Activated effector memory CD4-positive, alpha-beta T cell treated with anti-CD3 and anti-CD28 coated beads, Interleukin-2, amount 50 U/mL, for 16 hours (primary cell): ENCODE measurements around the gene SURF2.
"Not testable (repeated sequence)": the region's sequence is repeated elsewhere in the genome, so short reads cannot be mapped to it uniquely, and the experiment has no call there.

Experiments
- DNase-seq: peaks from one replicate; pipeline ENCODE4 v3.0.0-alpha.2; 2020

Gene SURF2

GRCh38 chr9:133357656-133358055, 1.3 kb downstream of the SURF2 start:
- no peak for DNase-seq

DNA sequence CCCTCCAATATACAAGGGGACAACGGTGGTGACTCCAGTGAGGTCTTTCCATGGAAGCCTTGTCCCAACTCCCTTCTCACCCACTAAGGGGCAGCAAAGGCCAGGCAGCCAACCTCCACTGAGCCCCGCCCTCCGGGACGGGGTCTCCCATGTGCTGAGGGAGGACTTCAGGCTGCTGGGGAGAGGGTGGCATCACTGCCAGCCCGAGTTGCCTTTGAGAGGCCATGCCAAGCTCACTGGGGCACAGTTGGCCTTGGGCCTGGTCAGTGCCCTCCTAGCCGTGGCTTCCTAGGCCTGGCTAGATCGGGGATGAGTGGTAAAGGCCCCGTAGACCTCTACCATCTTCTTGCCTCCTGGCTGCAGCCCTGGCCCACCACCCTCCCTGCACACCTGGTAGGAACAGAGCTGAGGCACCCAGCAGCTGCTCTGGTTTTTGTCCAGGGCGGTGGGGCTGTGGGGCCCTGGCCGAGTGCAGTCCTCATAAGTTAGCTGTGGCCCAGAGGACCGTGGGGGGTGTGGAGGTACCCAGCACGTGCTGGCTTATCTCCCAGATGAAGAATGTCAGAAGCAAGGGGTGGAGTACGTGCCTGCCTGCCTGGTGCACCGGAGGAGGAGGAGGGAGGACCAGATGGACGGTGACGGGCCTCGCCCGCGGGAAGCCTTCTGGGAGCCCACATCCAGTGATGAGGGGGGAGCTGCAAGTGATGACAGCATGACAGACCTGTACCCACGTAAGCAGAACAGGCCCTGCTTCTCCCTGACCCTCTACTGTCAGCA, 3.2 kb downstream of the SURF2 start:
- no peak for DNase-seq

- DNase-seq: no peak
Measured at GRCh38 chr9:133360400-133361393, 4.3 kb downstream of the SURF2 start.

GRCh38 chr9:133361507-133362092, 5.2 kb downstream of the SURF2 start:
- DNase-seq: no peak

DNA sequence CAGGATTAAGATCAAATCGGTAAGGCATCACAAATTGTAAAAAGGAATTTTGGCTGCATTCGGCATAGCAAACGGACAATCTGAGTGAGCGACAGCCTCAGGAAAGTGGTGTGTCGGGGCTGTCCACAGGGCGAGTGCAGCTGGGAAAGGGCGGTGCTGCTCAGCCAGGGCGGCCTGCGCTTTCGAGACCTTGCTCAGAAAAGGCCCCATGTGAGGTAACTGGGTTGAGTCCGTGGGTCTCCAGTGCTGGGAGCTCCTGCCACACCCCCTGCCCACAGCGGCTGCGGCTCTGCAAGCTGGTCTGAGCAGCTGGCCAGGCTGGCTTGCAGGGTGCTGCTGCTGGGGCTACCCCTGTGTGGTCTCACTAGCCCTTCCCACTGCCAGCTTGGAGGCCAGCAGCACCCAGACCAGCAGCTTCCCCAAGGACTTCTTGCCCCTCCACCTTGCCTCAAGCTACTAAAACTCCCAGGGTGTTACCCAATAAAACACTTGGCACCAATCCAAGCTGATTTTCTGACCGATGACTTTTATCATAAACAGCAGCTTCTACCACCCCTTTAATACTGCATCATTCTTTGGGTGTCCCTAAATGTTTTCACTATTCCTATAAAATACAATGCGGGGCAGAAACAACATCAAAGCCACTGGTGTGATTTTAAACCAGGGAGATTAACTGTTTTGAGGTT, 6.2 kb downstream of the SURF2 start:
- no peak for DNase-seq

GRCh38 chr9:133366435-133366834, 10.1 kb downstream of the SURF2 start:
- DNase-seq: no peak

- DNase-seq: no peak
Measured at GRCh38 chr9:133367221-133367620, 10.9 kb downstream of the SURF2 start.

- DNase-seq: no peak
Measured at GRCh38 chr9:133367778-133368177, 11.4 kb downstream of the SURF2 start.

DNA sequence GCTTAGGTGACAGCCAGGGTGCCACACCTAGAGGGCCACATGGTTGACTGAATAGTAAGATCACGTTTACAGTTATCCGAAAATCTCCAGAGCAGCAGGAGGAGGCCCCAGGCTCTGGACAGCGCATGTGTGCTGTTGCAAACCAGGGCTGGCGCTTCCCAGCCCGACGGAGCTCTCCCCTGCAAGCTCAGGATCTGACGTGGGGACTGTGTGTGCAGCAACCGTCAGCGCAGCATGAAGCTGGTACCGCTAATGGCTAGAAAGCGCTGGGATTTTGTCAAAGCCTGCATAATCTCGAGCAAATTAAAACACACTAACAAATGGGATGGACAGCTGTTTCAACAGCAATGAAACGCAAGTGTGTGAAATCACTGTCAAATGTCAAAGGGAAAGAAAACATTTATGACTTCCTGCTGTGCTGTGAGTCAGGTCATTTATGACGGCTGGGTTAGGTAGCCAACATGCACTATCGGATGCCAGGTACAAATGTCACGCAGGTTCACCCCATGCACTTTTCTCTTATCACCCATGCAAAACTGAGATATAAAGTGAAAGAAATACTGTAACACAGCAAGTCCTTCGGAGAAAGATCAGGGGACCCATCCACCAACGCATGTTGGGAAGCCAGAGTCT, 12.0 kb downstream of the SURF2 start:
- no peak for DNase-seq

- DNase-seq: no peak
Measured at GRCh38 chr9:133369422-133369821, 13.1 kb downstream of the SURF2 start.

GRCh38 chr9:133369933-133370332, 13.6 kb downstream of the SURF2 start:
- no peak for DNase-seq

DNA sequence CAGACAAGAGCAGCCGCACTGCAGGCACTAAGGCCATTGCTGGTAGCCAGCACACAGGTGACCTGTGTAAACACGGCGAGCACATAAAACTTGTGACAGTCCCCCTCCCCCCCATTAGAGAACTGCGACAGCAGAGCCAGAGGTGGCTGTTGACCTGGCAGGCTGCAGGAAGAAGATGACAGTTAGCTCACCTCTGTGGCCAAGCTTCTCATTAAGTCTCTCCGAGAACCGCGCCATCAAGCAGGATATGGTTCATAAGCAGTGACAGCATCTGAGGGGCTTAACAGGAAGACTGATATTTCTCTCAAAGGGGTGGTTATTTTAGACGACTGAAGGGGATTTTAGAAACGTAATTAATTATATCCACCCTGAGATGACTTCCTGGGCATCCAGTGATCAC, 14.3 kb downstream of the SURF2 start:
- DNase-seq: peak; percentile 76

- peak; percentile 90 for DNase-seq
Measured at GRCh38 chr9:133371261-133371711, 14.9 kb downstream of the SURF2 start.

DNA sequence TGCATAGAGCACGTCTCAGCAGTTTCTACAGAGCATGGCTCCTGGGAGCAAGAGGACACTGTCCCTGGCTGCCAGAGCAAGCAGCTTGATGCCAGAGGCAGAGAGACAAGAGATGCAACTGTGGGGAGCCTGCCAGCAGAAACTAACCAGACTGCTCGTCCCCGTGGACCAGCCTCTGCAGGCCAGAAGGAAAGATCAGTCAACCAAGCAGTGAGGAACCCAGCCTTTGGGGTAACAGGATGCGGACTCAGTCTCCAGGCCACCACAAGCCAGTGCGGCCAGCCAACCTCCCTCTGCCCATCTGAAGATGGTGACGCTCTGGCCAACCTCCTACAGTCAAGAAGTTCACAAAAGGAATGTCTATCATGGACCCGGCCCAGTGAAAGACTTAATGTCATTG, 15.8 kb downstream of the SURF2 start:
- DNase-seq: no peak

DNA sequence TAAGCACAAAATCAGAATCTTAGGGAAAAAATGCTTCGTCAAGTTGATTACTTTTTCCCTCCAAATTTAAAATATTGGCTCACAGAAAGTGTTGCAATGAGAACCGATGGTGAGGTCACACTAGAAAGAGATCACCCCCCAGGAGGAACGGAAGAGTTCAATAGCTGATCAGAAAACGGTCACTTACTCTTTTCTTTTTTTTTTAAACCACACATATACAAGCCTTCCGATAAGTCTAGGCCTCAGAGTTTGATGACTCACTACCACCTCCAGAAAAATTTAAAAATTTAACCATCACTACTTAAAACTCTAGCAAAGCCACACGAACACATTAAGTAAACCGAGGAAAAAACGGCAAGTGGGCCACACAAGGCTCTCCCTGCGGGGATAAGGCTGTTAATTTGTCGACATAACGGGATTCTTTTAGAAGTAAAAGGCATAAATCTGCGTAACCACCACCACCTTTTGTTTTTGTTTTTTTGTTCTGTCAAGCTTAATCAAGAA, 18.3 kb downstream of the SURF2 start:
- DNase-seq: no peak

DNA sequence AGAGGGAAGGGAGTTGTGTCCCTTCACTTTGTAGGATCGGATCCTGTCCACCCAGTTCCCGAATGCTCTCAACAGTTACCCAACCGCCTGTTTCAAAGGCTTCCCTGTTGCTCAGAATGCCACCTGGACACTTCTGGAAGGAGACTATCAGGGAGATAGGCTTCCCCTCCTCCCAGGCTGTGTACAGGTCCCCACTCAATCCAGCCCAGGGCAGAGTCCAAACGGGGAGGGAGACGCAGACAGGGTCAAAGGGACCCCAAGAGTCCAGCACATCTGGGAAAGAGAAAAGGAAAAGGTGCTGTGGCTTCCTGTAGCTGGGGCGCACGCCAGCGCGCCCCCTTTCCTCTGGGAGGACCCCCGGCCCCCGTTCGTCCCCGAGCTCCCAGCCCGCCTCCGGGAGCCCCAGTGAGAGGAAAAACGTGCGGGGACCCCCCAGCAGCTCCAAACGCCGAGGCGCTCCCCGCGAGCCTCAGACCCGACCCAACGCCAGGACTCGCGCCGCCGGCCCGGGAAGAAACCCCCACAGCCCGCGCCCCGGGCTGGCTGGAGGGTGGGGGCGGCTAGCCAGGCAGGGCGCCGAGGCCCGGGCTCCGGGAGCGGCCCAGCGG, 18.9 kb downstream of the SURF2 start:
- peak; percentile 72 for DNase-seq

DNA sequence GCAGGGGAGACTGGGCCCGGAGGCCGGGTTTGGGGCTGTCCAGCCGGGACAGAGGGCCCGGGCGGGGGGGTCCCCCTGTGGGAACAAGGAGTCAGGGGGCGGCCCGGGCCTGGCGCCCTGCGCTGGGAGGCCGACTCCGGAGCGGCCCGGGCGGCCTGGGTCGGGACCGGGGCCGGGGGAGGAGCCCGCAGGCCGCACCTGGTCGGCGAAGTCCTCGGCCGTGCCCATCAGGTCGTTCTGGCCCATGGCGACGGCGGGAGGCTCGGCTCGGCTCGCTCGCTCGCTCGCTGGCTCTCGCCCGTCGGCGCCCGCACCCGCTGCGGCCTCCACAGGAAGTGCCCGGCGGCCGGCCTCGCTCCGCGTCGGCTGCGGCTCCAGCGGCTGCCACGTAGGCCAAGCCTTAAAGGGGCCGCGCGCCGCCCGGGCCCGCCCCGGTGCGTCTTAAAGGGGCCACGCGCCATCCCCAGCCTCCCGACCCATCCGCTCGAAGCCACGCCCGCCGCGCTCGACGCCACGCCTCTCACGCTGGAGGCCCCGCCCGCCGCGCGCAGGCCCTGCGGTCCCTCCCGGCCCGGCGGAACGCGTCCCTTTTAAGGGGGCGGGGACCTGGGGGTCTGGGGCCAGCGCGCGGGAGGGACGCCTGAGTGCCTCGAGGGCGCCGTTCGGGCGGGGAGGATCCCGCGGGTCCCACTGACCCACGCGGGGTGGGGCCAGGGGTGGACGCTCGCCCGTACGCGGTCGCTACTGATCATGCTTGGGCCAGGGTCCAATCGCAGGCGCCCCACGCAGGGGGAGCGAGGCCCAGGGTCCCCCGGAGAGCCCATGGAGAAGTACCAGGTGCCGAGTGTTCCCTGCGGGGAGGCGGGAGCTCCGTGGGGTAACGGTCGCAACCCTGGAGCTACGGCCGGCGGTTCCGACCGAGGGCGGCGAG, 19.6 kb downstream of the SURF2 start, which contains the start of the genes STKLD1 and SURF4:
STKLD1 (plus strand) TSS at position 643 of the 931 bp plus-strand sequence; CDS start at position 751, 108 bp downstream.
SURF4 (minus strand) TSS at position 337 of the 931 bp plus-strand sequence; CDS start at position 246, 91 bp downstream.
- peak; percentile 98 for DNase-seq

- DNase-seq: not testable (repeated sequence)
Measured at GRCh38 chr9:133377280-133377679, 20.9 kb downstream of the SURF2 start.

GRCh38 chr9:133377721-133378216, 21.4 kb downstream of the SURF2 start:
- no peak for DNase-seq

DNA sequence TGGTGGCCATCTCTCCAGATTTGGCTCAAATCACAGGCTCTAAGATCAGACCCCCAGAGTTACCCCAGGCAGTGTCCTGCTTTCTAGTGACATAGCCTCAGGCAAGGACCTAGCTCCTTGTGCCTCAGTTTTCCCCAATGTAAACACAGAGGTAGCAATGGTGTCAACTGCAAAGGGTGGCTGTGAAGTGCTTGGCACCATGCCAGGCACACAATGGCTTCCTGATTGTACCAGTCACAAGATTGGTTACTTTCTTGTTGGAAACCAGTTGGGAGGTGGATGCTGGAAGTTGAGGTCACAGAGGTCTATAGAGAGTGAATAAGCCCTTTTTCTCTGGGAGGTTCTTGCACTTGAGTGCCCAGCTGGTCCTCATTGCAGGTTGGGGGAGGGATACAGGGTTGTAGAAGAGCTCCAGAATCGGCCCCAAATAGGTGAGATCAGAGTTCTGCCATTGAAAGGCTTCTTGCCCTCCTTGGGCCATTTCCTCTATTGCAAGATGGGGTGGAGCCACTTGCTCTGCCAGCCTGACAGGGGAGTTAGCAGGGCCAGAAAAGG, 22.1 kb downstream of the SURF2 start:
- DNase-seq: no peak
